ENCODE results near the gene RAB8A. TPM values are rescaled to one million over a fixed set of nuclear protein-coding genes. Genes with fewer than 3 reads are reported as not detected.
A peak's percentile ranks its signal among the peaks of the same experiment; 100 is the strongest.

Gene RAB8A
- total and polyA plus RNA-seq, 4 donors = 32.2 to 71.4 (median 60.3) TPM

DNA sequence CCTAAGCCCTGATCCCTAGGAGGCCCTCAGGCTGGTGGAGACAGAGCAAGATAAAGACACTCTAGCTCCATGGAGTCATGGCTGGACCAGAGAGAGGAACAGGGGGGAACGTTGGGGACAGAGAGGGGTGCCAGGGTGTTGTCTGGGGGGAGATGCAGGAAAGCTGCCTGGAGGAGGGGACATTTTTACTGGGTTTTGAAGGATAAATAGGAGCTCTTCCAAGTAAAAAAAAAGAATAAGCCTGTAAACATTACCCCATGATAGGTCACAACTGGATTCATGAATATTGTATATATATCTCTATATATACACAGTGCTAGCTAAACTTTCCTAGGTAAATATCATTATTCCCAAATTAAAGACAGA is 32.5 kb downstream of the RAB8A start:
- H3K4me3 ChIP-seq = no peak overlapping the region
- H3K27me3 ChIP-seq (ENCODE audit: control insufficient read depth in 3 of 3, insufficient read depth in 3 of 3, low read length in 2 of 3) = no peaks in the 10 kb centered on the region
- no peaks in the 10 kb centered on the region for H3K9me3 ChIP-seq (ENCODE audit: control insufficient read depth in 4 of 4, insufficient read depth in 3 of 4, low read length in 3 of 4)
- TF ChIP-seq, protein P1, sequence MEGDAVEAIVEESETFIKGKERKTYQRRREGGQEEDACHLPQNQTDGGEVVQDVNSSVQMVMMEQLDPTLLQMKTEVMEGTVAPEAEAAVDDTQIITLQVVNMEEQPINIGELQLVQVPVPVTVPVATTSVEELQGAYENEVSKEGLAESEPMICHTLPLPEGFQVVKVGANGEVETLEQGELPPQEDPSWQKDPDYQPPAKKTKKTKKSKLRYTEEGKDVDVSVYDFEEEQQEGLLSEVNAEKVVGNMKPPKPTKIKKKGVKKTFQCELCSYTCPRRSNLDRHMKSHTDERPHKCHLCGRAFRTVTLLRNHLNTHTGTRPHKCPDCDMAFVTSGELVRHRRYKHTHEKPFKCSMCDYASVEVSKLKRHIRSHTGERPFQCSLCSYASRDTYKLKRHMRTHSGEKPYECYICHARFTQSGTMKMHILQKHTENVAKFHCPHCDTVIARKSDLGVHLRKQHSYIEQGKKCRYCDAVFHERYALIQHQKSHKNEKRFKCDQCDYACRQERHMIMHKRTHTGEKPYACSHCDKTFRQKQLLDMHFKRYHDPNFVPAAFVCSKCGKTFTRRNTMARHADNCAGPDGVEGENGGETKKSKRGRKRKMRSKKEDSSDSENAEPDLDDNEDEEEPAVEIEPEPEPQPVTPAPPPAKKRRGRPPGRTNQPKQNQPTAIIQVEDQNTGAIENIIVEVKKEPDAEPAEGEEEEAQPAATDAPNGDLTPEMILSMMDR (IDR thresholded peaks at IDR 0.05; ENCODE audit: control extremely low read depth, extremely low read depth) = no peak
- H3K36me3 ChIP-seq (ENCODE audit: control insufficient read depth in 4 of 4, insufficient read depth in 4 of 4, low read length in 4 of 4) = no peaks in the 10 kb centered on the region
- no peak for DNase-seq
- ATAC-seq (ENCODE audit: insufficient read depth, low FRiP score) = no peak
- WGBS, 2 donors = 50 to 53% methylated on average over 1 of the region's 1 CpG
- peak overlapping the region in 1 of 2 donors; percentile 34 for H3K27ac ChIP-seq (ENCODE audit: low read depth in 1 of 2, low read length in 1 of 2)
- peaks cover 0 to 8% (median 0%) of the 10 kb centered on the region in 5 donors for H3K4me1 ChIP-seq (ENCODE audit: control insufficient read depth in 5 of 5, insufficient read depth in 5 of 5, low read length in 5 of 5)
- no peak overlapping the region for H3K9ac ChIP-seq (ENCODE audit: insufficient read depth in 1 of 2, low read length in 2 of 2)

DNA sequence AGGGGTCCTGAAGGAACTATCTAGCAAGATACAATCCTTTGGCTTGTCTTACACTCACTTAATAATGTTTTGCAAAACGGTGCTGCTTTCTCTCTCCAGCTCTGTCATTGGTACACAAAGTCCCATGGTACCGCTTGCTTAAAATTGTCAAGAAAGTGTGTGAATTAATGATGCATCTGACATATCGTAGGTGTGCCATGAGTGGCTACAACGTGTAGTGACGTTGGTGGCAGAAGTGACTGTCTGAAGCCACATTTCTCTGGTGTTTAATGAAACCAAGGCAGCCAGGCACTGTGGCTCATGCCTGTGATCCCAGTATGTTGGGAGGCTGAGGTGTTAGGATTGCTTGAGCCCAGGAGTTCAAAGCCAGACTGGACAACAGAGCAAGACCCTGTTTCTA is 34.4 kb downstream of the RAB8A start:
- 42 to 58% methylated on average over 5 of the region's 5 CpGs for WGBS, 2 donors
- Histone ChIP-seq H3K27me3 (ENCODE audit: control insufficient read depth in 3 of 3, insufficient read depth in 3 of 3, low read length in 2 of 3) (no peaks in the 10 kb centered on the region), H3K36me3 (ENCODE audit: control insufficient read depth in 4 of 4, insufficient read depth in 4 of 4, low read length in 4 of 4) (no peaks in the 10 kb centered on the region), H3K9me3 (ENCODE audit: control insufficient read depth in 4 of 4, insufficient read depth in 3 of 4, low read length in 3 of 4) (no peaks in the 10 kb centered on the region), H3K4me3 (no peak overlapping the region), H3K9ac (ENCODE audit: insufficient read depth in 1 of 2, low read length in 2 of 2) (no peak overlapping the region), H3K27ac (ENCODE audit: low read depth in 1 of 2, low read length in 1 of 2) (no peak overlapping the region), H3K4me1 (ENCODE audit: control insufficient read depth in 5 of 5, insufficient read depth in 5 of 5, low read length in 5 of 5) (no peaks in the 10 kb centered on the region)
- ATAC-seq (ENCODE audit: insufficient read depth, low FRiP score) (no peak), DNase-seq (no peak)
- TF ChIP-seq, protein P1 (IDR thresholded peaks at IDR 0.05; ENCODE audit: control extremely low read depth, extremely low read depth) = no peak

DNA sequence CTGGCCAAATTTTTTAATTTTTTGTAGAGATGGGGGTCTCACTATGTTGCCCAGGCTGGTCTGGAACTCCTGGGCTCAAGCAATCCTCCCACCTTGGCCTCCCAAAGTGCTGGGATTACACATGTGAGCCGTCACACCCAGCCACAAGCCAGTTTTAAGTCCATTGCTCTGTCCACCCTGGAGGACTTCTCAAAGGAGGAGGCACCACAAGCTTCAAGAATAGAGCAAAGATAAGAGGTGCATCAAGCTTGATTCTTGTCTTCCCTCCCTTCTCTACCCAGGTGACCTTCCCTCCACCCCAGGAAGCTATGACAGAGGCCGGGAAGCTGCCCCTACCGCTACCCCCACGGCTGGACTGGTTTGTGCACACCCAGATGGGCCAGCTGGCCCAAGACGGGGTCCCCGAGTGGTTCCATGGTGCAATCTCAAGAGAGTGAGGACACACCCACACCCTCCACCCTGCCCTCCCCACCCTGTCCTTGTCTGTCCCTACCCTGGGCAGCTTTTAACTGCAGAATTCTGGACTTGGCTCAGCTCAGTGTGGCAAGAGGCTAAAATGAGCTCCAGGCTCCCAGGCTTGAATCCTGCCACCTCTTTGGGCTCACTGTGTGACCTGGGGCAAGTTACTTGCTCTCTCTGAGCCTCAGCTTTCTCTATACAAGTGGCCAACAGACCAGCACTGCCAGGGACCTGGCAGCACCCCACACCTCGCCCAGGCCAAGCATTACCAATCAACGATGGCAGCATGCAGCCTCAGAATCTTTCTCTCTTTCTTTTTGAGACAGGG is 36.9 kb downstream of the RAB8A start:
- Histone ChIP-seq H3K27me3 (ENCODE audit: control insufficient read depth in 3 of 3, insufficient read depth in 3 of 3, low read length in 2 of 3) (no peaks in the 10 kb centered on the region), H3K36me3 (ENCODE audit: control insufficient read depth in 4 of 4, insufficient read depth in 4 of 4, low read length in 4 of 4) (no peaks in the 10 kb centered on the region), H3K4me1 (ENCODE audit: control insufficient read depth in 5 of 5, insufficient read depth in 5 of 5, low read length in 5 of 5) (no peaks in the 10 kb centered on the region), H3K4me3 (no peak overlapping the region), H3K9me3 (ENCODE audit: control insufficient read depth in 4 of 4, insufficient read depth in 3 of 4, low read length in 3 of 4) (no peaks in the 10 kb centered on the region), H3K27ac (ENCODE audit: low read depth in 1 of 2, low read length in 1 of 2) (no peak overlapping the region), H3K9ac (ENCODE audit: insufficient read depth in 1 of 2, low read length in 2 of 2) (no peak overlapping the region)
- ATAC-seq (ENCODE audit: insufficient read depth, low FRiP score) (no peak), DNase-seq (no peak)
- 35 to 57% methylated on average over 8 of the region's 8 CpGs for WGBS, 2 donors
- TF ChIP-seq, protein P1 (IDR thresholded peaks at IDR 0.05; ENCODE audit: control extremely low read depth, extremely low read depth) = no peak
